Measurements from ENCODE around the gene RBPJ. TPM values are rescaled to one million over a fixed set of nuclear protein-coding genes. Genes with fewer than 3 reads are reported as not detected.

The RBPJ gene
- polyA plus RNA-seq, 3 donors, result 75.3 to 177 (median 128) TPM

GRCh38 chr4:26459054-26459755 lies 138.4 kb downstream of the RBPJ start:
- H4K20me1 ChIP-seq (ENCODE audit: insufficient read depth, low read length), result no peaks in the 10 kb centered on the region
- no peak overlapping the region for H3K4me3 ChIP-seq (replicated peaks in 1 of 3; ENCODE audit: low read depth in 2 of 3, low read length in 3 of 3)
- Mint-ChIP-seq H3K27me3 (ENCODE audit: low read depth in 3 of 3) (peaks cover 2 to 5% (median 2%) of the 10 kb centered on the region in 3 donors), H3K9me3 (peaks cover 0 to 2% (median 2%) of the 10 kb centered on the region in 7 donors), H3K36me3 (no peaks in the 10 kb centered on the region), H3K27ac (no peak overlapping the region), H3K4me1 (peaks cover 12% of the 10 kb centered on the region), H3K4me3 (peak overlapping the region in 1 of 2 donors; percentile 53)
- H3K79me2 ChIP-seq (ENCODE audit: insufficient read depth, low read length), result no peaks in the 10 kb centered on the region
- peak; percentile 67 for TF ChIP-seq CTCF (IDR thresholded peaks at IDR 0.05)
- H3K36me3 ChIP-seq (replicated peaks in 1 of 2; ENCODE audit: control insufficient read depth in 1 of 2, insufficient read depth in 2 of 2, low read length in 2 of 2), result no peaks in the 10 kb centered on the region
- H3K9me3 ChIP-seq (replicated peaks in 1 of 2; ENCODE audit: control insufficient read depth in 1 of 2, insufficient read depth in 1 of 2, low read length in 2 of 2), result no peaks in the 10 kb centered on the region
- no peak overlapping the region for H3K4me2 ChIP-seq (replicated peaks; ENCODE audit: extremely low read depth, low read length, poor library complexity, severe bottlenecking)
- H3K27me3 ChIP-seq (ENCODE audit: control insufficient read depth in 2 of 2, insufficient read depth in 2 of 2, low read length in 2 of 2), result no peaks in the 10 kb centered on the region
- H2AFZ ChIP-seq (ENCODE audit: insufficient read depth, low read depth, low read length, poor library complexity, severe bottlenecking), result no peak overlapping the region
- intact Hi-C loops (cut with micrococcal nuclease), result loop anchor here (10.0 kb wide), 1 partner anchor 556 kb away; no protein-coding TSS in a partner anchor
- no peak overlapping the region for H3K27ac ChIP-seq (ENCODE audit: low read depth in 1 of 2, low read length in 2 of 2)
- 30% methylated on average over 15 of the region's 19 CpGs for WGBS (ENCODE audit: insufficient coverage)
- H3K4me1 ChIP-seq (ENCODE audit: control insufficient read depth in 1 of 2, insufficient read depth in 2 of 2, low read length in 2 of 2), result no peaks in the 10 kb centered on the region
- H3K9ac ChIP-seq (ENCODE audit: insufficient read depth, low read length, poor library complexity, severe bottlenecking), result no peak overlapping the region
- DNase-seq, result peak in 2 of 3 donors; percentile 6 to 12

DNA sequence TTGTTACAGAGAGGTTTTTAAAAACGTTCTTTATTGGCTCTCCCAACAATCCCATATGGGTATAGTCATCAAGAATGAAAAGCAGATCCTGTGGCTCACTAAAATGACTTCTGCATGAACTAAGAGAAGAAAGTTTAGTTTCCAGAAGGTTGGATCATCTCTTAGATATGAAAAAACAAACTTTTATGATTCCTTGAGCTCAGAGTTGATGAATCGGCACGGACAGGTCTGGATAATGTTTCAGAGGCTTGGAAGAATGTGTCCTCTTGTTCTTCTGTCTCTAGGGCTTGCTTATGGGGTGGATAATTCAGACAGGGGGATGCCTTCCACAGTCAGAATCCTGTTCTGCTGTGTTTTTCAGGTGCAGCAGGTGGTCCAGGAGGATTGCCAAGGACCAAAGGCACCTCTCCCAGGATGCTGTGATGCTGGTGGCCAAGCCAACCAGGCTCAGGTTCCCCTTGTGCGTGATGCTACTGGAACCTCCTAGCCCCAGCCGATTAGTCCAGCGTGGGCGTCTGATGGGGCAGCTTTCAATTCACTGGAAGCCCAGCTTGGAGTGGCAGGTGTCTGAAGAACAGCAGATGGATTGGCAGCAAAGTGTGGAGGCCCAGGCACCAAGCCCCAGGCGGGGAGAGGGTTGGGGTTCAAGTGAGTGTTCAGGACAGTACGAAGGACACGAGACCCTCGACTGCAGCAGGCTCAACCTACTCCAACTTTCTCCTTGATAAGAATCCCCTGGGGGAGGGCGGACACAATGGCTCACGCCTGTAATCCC lies 139.1 kb downstream of the RBPJ start:
- H3K27me3 ChIP-seq (ENCODE audit: control insufficient read depth in 2 of 2, insufficient read depth in 2 of 2, low read length in 2 of 2), result no peaks in the 10 kb centered on the region
- intact Hi-C loops (cut with micrococcal nuclease), result loop anchor here (10.0 kb wide), 1 partner anchor 555 kb away; no protein-coding TSS in a partner anchor
- H4K20me1 ChIP-seq (ENCODE audit: insufficient read depth, low read length), result no peaks in the 10 kb centered on the region
- Mint-ChIP-seq H3K27ac (no peak overlapping the region), H3K9me3 (peaks cover 0 to 2% (median 0%) of the 10 kb centered on the region in 7 donors), H3K4me3 (no peak overlapping the region), H3K36me3 (no peaks in the 10 kb centered on the region), H3K27me3 (ENCODE audit: low read depth in 3 of 3) (peaks cover 2 to 6% (median 2%) of the 10 kb centered on the region in 3 donors), H3K4me1 (peaks cover 12% of the 10 kb centered on the region)
- no peaks in the 10 kb centered on the region for H3K4me1 ChIP-seq (ENCODE audit: control insufficient read depth in 1 of 2, insufficient read depth in 2 of 2, low read length in 2 of 2)
- TF ChIP-seq CTCF (IDR thresholded peaks at IDR 0.05), result no peak
- no peak for DNase-seq
- no peak overlapping the region for H3K9ac ChIP-seq (ENCODE audit: insufficient read depth, low read length, poor library complexity, severe bottlenecking)
- 98% methylated on average over 4 of the region's 13 CpGs for WGBS (ENCODE audit: insufficient coverage)
- no peak overlapping the region for H3K4me3 ChIP-seq (replicated peaks in 1 of 3; ENCODE audit: low read depth in 2 of 3, low read length in 3 of 3)
- no peaks in the 10 kb centered on the region for H3K36me3 ChIP-seq (replicated peaks in 1 of 2; ENCODE audit: control insufficient read depth in 1 of 2, insufficient read depth in 2 of 2, low read length in 2 of 2)
- no peak overlapping the region for H3K27ac ChIP-seq (ENCODE audit: low read depth in 1 of 2, low read length in 2 of 2)
- no peak overlapping the region for H2AFZ ChIP-seq (ENCODE audit: insufficient read depth, low read depth, low read length, poor library complexity, severe bottlenecking)
- no peak overlapping the region for H3K4me2 ChIP-seq (replicated peaks; ENCODE audit: extremely low read depth, low read length, poor library complexity, severe bottlenecking)
- H3K79me2 ChIP-seq (ENCODE audit: insufficient read depth, low read length), result no peaks in the 10 kb centered on the region
- H3K9me3 ChIP-seq (replicated peaks in 1 of 2; ENCODE audit: control insufficient read depth in 1 of 2, insufficient read depth in 1 of 2, low read length in 2 of 2), result no peaks in the 10 kb centered on the region
